Frontal cortex (tissue), 4 donors: Measurements from ENCODE around the gene SLC36A1. TPM values are rescaled to one million over a fixed set of nuclear protein-coding genes. Genes with fewer than 3 reads are reported as not detected.

Source experiments
- DNase-seq, 2 donors: peaks; one replicate each; pipeline ENCODE4 v3.0.0; 2012; ENCODE audit warnings: low spot score in 2 of 2
- FAIRE-seq: peaks from 2 replicates; lab custom pipeline; 2012; peaks lifted over from hg19 to GRCh38; lab: Jason Lieb, UNC
- total RNA-seq: library from RNA; depleted of rRNA; stranded (reverse); fragments of >200 nt; gene quantifications from one replicate; pipeline ENCODE4 v1.2.3, GENCODE V29; 2014
- donor health status: control.
- donor health status: control.
- donor health status: control.

The SLC36A1 gene
- total RNA-seq, 1 donor from 2014 or later = 19.2 TPM

DNA sequence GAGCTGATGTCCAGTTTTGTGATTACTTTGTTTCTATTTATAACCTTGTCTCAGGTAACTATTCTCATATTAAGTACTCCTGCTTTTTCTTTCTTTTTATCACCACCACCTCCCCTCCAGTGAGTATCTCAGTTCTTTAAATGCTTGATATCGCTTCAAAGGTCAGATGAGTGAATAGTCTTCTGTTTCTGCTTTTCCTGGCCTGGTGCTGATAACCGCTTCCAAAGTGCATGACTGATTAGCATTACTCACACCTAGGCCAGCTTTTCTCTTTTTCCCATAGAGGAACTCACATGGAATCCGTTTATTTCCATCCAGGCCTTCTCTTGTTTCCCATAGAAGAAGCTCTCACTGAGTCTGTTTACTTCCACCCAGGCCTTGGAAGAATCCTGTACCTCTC is 3.2 kb downstream of the SLC36A1 start:
- FAIRE-seq = no peak

DNA sequence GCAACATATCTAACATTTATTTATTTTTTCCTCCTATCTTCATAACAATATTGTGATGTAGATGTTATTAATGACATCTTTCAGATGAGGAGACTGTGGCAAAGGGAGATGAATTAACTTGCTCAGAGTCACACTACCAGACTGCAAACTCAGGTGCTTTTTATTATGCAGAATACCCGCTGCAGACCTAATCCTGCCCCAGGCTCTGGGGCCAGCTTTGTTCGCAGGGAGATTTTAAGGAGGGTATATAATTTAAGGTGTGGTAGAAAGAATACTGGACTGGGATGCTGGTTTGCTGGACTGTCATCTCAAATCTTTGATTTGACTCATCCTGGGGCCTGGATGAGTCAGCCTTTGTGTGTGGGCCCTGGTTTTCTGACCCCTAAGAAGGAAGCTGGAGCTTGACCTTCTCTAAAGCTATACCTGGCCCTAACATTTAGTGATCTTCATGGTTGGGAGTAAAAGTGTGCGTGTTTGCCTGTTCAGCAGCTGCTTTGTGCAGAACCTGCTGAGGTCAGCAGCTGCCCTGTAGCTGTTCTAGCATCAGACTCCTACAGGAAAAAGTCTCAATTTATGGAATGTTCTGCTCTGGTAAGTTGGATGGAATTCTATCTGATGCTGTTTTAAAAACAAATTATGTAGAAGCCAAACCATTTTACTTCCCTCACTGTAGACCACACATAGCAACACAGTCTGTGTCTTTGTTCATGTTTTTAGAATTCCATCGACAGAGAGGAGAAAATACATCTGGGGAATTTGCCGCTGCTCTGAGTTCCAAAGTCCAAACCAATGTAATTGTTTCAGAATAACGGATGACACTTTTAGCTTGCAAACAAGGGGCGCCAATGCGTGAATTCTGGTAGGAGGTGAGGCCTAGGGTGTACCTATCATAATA is 4.5 kb downstream of the SLC36A1 start:
- no peak for FAIRE-seq
- no peak for DNase-seq

More for the DNA sequence above, 3.2 kb downstream of the SLC36A1 start:
- DNase-seq = no peak

DNA sequence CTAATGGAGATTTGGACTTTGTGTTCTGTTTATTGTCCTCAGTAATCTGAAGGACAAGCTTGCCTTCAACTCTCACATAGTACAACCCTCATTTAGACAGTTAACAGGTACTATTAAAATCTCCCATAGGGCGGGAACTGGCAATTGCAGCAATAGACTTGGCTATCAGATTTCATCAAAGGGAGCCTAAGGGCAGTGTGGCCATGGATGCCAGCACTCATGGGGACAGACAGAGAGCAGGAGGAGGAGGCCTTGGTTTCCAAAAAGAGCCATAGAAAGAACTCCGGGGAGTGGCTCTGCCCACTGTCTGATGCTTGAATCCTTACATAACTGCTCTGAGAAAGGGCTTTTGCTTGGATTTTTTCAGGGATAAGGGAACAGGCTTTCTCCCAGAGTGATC is 6.8 kb downstream of the SLC36A1 start:
- FAIRE-seq (no peak), DNase-seq (no peak)

DNA sequence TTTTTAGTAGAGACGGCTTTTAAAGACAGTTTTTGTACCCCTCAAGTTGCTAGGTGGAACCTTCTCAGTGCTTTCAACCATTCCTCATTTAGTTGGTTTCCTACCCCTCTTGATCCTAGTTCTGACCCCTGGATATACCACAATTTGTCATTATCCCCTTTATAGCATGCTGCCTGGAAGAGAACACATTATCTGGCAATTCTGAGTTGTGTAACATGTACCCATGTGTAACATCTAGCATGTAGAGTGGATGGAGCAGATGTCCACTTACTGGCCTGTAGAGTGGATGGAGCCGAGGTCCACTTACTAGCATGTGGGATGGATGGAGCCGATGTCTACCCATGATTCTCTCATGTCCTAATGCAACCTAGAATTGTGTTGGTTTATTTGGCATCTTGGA is 7.5 kb downstream of the SLC36A1 start:
- DNase-seq = no peak
- FAIRE-seq = no peak

DNA sequence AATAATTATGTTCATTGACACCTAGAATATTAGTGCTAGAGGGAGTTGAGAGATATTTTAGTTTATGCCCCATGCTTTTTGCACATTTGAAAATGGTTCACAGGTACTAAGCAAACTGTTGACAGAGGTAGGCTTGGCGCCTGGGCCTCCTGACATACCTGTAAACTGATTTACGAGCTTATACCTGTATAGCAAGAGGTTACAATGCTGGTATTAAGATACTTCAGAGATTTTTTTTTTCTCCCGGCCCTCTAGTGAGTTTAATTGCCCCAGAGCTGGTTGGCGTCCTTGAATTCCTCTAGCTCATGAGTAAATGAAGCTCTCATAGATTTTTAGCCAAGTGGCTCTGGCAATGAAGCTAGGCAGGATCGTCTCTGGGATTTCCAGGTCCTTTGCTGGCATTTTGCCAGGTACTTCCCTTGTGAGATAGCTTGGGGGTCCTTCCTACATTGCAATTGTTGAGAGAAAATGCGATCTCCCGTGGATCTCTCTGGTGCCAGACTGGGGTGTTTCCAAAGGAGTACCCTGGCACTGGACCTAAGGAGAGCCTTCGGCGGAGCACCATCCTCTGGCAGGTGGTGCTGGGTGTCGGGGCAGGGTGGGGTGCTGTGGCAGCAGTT is 9.0 kb downstream of the SLC36A1 start:
- no peak for FAIRE-seq

DNA sequence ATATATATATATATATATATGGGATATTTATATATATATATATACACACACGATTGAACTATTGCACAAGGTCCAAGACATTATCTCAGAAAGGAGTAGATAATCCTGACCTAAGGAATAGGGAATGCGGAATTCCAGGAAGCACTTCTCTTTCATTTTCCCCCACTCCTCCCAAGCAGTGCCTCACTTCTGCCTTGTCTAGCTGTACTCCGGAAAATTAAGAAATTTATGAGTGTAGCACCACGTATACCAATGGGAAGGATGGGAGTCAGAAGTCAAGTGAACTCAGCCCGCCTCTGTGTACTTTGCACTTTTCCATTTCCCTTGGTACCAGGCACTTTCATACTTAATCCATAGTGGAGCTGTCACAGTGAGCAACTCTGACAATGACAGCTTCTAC is 10.9 kb downstream of the SLC36A1 start:
- FAIRE-seq = no peak
- DNase-seq = no peak

More for the DNA sequence above, 9.0 kb downstream of the SLC36A1 start:
- no peak for DNase-seq

DNA sequence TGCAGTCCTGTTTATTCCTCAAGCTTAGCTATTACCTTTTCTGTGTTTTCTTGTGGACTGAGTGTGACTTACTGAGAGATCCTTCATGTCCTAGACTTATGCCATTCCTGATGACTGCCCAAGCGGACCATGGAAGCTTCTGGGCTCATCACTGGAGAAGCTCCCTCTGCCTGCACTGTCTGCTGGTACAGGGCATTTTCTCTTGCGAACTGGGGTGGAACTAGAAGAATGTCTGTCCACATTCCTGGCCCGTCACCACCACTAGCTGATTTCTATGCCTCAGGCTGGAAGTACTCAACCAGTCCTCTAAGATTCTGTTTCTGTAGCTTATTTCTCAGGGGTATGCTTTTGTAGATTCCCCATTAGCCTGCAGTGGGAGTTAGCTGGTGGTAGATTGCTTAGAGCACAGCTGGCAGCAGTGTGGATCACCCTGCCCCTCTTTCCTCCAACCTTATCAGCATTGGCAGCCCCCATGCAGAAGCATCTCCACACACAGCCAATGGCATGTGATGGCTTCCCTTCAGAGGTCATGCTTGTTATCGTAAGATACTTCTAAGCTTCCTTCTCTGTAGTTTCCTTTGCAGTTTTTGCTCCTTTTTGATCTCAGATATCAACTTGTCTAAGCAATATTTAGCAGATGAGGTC is 12.4 kb downstream of the SLC36A1 start:
- FAIRE-seq (no peak), DNase-seq (no peak)

DNA sequence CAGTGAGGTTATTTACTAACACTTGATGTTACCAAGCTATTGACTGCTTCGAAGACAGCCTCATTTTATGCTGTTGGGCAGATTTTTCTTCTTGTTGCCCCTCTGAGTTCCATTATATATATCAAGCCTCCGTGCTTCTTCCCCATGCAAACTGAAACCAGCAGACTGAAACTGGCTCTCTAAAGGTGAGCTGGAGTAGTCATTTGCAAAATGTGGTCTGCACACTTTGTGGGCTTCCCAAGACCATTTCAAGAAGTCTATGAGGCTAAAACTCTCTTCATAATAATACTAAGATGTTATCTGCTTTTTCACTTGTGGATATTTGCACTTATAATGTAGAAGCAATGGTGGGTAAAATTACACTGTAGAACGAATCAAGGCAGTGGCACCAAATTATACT is 13.9 kb downstream of the SLC36A1 start:
- DNase-seq = no peak
- FAIRE-seq = no peak

DNA sequence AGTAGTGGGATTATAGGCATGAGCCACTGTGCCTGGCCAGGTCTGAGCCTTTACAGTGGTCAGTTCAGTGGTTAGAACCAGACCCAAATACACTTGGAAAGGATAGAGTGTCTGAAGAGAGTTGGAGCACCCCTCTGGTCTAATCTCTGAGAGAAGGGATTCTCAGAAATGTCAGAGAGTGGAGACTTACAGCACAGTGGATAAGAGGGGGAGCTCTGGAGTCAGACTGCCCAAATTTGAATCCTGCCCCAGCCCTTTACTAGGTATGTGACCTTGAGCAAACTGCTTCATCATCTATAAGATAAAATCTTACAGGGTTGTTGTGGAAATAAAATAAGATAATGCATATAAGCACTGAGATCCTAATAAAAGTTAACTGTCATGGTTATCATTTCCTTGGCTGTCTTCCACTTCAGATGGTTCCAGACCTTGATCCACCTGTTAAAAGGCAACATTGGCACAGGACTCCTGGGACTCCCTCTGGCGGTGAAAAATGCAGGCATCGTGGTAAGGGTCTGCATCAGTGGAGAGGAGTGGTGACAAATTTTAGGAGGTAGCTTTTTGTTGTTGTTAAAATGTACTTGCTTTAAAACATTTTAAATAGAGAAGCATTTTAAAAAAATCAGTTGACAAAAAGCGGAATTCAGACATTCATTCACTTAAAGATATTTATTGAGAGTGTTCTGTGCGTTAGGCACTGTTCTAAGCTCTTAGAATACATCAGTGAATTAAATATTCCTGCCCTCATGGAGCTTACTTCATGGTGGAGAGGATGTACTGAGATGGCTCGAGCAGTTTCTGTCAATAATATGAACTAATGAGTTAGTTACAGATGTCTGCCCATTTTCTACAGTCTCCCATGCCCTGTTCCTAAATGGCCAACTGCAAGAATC is 16.0 kb downstream of the SLC36A1 start:
- FAIRE-seq = no peak
- no peak for DNase-seq

DNA sequence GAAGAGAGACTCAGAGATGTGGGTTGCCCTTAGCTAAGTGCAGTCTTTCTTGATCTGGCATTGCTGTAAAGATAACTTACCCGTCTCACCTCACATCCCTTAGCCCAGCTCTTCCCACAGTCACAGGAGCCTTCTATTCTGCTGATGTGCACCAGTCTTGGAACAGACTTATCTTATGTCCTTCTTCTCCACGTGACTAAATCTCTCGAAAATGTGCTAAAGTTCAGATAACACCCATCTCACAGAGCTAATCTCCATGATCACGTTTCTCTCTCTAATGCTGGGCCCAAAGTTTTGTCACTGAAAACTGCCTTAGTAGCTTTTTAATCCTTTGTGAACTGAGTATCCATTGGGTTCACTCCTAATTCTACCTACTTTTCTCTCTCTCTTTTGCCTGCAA is 16.7 kb downstream of the SLC36A1 start:
- FAIRE-seq (no peak), DNase-seq (no peak)

DNA sequence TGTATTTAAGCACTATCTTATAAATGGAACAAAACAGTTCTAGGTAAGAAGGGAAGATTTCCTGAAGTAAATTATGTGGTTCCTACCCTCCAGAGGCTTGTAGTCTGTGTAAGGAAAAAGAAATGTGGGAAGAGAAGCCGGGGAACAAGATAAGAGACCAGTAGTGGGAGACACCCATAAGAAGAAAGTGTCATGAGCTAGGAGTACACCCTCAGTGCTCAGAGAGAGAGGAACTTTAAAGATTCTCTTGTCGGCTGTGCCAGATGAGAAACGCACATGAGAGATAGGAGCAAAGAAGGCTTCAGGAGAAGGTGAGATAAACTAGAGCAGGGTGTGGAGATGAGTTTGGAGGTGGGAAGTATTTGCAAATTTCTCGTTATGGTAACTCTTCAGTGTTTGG is 18.1 kb downstream of the SLC36A1 start:
- FAIRE-seq (no peak), DNase-seq (no peak)

DNA sequence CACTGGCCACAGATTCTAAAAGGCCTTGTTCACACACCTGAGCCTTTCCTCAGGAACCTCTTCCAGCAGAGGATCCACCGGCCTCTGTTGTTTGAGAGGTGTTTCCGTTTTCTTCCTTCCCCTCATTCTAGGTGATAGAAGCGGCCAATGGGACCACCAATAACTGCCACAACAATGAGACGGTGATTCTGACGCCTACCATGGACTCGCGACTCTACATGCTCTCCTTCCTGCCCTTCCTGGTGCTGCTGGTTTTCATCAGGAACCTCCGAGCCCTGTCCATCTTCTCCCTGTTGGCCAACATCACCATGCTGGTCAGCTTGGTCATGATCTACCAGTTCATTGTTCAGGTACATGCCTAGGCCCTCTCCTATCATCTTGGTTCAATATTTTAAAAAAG is 20.2 kb downstream of the SLC36A1 start:
- no peak for FAIRE-seq

DNA sequence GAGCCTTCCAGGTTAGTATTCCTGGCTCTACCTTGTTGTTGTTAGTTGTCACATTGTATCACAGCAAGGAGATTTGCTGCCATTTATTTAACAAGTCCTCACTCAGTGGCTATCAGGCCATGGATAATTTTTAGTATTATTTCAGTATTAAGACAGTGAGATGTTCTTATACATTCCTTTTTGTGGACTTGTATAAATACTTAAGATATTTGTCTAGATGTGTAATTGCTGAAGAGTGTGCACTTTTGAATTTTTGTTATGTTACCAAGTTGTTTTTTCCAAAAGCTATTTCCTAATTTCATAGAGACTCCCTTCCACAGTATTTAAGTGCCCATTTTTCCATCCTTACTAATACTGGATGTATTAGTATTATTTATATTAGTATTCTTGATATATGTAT is 22.0 kb downstream of the SLC36A1 start:
- FAIRE-seq (no peak), DNase-seq (no peak)

More for the DNA sequence above, 20.2 kb downstream of the SLC36A1 start:
- DNase-seq = no peak

DNA sequence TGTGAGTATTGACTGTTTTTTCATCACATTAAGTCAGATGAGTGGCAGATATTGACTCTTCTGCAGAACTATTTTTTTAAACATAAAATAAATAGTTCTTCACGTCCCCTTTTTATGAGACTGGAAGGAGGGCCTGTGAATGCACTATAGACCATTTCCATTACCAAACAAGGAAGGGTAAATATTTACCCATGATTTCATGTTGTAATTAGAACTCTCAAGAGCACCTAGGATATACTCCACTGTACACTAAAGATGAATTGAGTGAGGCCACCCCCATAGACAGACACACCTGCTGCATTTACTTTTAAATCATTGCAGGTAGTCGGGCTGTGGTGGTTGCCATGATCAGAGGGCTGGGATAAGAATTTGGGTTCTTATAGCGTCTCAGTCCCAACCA is 22.6 kb downstream of the SLC36A1 start:
- FAIRE-seq (no peak), DNase-seq (no peak)

DNA sequence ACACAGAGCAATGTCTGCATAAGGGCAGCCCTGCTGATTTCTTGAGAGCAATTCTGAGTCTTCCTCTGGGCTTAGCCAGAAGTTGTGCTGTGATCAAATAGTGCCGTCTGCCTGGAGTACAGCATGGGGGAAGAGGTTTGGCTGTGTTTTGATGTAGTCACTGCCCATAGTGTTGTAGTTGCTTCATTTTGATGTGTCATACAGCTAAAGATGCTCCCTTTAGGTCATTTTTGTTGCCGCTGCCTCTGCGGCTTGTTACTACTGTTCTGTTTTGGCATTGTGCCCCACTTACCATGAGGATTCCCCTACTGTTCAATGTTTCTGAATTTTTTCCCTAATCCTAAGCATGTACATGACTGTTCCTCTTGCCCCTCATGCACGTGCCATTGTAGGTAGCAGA is 23.0 kb downstream of the SLC36A1 start:
- DNase-seq (no peak), FAIRE-seq (no peak)

DNA sequence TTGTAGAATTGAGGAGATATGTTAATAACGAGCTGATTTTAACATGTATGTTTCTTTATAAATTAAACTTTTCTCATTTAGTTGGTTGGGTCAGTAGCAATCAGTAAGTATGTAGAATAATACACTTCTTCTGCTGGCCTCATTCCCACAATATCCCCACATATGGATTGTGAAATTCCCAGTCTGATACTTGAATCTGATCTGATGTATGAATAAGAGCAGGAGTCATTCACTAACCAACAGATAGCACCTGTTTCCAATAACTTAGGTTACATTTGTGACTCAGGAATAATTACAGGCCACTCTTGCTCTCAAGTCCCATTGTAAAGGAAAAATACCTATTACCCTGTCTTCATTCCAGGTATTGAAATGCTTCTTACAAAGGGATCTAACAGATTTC is 23.9 kb downstream of the SLC36A1 start:
- no peak for DNase-seq
- FAIRE-seq = no peak

DNA sequence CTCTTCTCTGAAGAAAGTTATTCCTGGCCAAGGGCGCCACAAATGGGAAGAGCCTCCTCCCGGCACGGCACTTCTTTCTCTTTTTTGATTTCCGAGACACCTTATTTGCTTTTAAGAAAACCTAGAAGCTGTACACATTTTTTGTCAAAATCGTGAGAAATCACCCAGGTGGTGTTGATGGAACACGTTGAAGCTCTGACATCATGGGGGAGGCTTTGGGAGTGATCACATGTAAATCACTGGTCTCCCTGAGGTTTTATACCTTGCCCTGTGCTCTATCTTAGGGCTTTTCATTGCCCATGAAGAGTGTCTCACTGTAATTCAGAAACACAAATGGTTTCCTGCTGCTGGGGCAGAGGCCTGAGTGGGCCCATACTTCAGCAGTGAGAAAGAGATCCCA is 27.4 kb downstream of the SLC36A1 start:
- FAIRE-seq (no peak), DNase-seq (no peak)

DNA sequence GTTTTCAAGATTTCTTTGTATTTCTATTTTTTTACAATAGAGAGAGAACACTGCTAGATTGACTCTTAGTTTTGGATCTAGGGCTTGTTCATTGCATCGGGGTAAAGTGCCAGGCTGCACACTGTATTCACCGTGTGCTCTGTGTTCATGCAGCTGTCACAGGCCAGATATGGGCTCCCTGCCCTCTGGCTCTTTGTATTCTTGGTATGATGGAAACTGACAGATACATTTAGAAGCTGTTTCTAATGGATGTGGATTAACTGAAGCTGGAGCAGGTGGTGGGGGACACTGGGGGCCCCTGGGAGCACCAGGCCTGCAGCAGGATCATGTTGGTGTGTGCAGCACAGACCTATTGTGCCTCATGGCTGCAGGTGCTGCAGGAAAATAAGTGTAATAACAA is 28.0 kb downstream of the SLC36A1 start:
- no peak for DNase-seq
- FAIRE-seq = no peak

DNA sequence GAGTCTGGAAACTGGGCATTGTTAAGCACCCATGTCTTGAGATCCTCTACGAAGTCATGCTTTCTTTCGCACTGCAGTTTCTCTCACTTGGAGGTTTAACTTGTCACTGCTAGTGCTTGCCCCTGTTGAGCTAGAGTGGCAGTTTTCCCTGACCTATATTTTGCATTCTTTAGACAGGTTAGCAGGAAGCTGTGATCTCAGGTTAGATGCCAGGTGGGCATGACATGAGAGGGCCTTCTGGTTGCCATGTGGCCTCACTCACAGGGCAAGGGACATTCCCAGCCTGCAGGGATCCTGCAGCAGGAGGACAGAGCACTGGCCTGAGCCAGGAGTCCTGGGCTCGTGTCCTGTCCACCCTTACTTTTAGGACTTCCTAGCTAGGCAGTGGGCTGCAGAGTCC is 28.6 kb downstream of the SLC36A1 start:
- DNase-seq (no peak), FAIRE-seq (no peak)

DNA sequence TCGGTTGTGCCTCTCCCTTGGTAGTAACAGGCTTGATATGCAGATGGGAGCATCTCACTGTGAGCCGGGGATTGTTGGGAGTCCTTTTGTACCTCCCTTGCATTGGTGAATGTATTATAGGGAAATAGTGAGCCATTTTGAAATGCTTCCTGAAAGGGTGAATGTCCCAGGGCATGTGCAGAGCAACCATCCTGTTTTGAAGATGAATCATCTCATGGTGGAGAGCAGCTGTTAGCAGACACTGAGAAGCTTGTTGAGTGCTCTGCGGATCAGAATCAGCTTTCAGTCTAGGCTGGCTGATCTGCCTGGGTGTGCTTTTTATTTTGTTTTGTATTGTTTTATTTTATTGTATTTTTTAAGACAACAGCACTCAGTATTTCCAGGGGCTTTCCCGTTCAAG is 29.7 kb downstream of the SLC36A1 start:
- FAIRE-seq (no peak), DNase-seq (no peak)
